Pancreas (tissue), 10 donors: ENCODE measurements around the gene PTGDS. TPM values are rescaled to one million over a fixed set of nuclear protein-coding genes. Genes with fewer than 3 reads are reported as not detected.
A peak's percentile ranks its signal among the peaks of the same experiment; 100 is the strongest.

Experiments
- ATAC-seq, 4 donors: fragments of 200-7000 bp; cut with Tn5 transposase; one replicate each; pipeline versions ENCODE4 v1.8.0 to v1.9.1; 2020; ENCODE audit warnings: mild to moderate bottlenecking in 4 of 4, moderate library complexity in 4 of 4
- DNase-seq, 6 donors: peaks; one replicate each; pipeline ENCODE4 v3.0.0-alpha.2; 2020
- FAIRE-seq: peaks from 2 replicates; lab custom pipeline; 2012; peaks lifted over from hg19 to GRCh38; lab: Jason Lieb, UNC
- H3K27ac ChIP-seq, 4 donors: fragments of 200-600 bp; sonication (generic); 1 replicate in 3 of 4; 2 replicates in 1 of 4; pipeline versions ENCODE4 v1.5.0 to v1.8.0; 2020
- H3K27me3 ChIP-seq, 4 donors: fragments of 200-600 bp; one replicate each; pipeline ENCODE4 v1.8.0; 2021
- H3K36me3 ChIP-seq, 3 donors: fragments of 200-600 bp; sonication (generic) in 1 of 3; one replicate each; pipeline versions ENCODE4 v1.5.0 to v1.8.0; 2020 to 2021
- H3K4me1 ChIP-seq, 3 donors: fragments of 200-600 bp; one replicate each; pipeline ENCODE4 v1.8.0; 2021
- H3K4me3 ChIP-seq, 4 donors: fragments of 200-600 bp; sonication (generic) in 2 of 4; one replicate each; pipeline versions ENCODE4 v1.5.0 to v1.8.0; 2020 to 2021
- H3K9me3 ChIP-seq, 4 donors: fragments of 200-600 bp; one replicate each; pipeline ENCODE4 v1.8.0; 2021
- CTCF ChIP-seq, 4 donors: fragments of 200-600 bp; sonication (generic) in 3 of 4; IDR thresholded peaks; one replicate each; pipeline versions ENCODE4 v1.5.0 to v1.8.0; 2021; ENCODE audit warnings: antibody characterized with exemption in 4 of 4
- WGBS, 2 donors: extraction: QIAGEN DNeasy Blood & Tissue Kit; methylation state at CpG; one replicate each; pipeline ENCODE4 v1.1.7; 2013; 5-methylcytosine and 5-hydroxymethylcytosine counted together
- intact Hi-C, 3 donors: fragments of 100-400 bp; cut with DNase I; formaldehyde crosslinking; loops; one replicate each; pipeline versions ENCODE4 v1.11.1 to v1.14.2; 2022
- polyA plus RNA-seq, 2 donors: library from polyadenylated mRNA; stranded (reverse); fragments of 200-250 nt; gene quantifications; one replicate each; pipeline ENCODE4 v1.2.3, GENCODE V29; 2013
- total RNA-seq, 6 donors: library from RNA; stranded (reverse); fragmentation: NEBNext Ultra II Directional in 4 of 6; extraction: Animal tissue kit (Norgen Biotek cat#: 25700) in 4 of 6; gene quantifications; one replicate each; pipeline versions ENCODE4 v1.2.1 to v1.2.4, GENCODE V29; 2021 to 2023
- donor health status: healthy with polysubstance abuse.
- donor health status: DM: no; HTN: no; CAD: no; lungs with moderate emphysema.
- donor health status: DM: no; HTN: no; CAD: no.
- donor health status: control.
- donor health status: control.
- donor health status: Bipolar disorder and iron deficiency.
- donor health status: DM: yes; HTN: yes; CAD: no.
- donor health status: DM: no; HTN: no; CAD: no.
- donor health status: DM: no; HTN: no; CAD: no.
- donor health status: DM: yes; HTN: yes; CAD: no.

Gene PTGDS
- total RNA-seq (10 to 100 TPM in 4 of 6 donors, 1 to 10 TPM in 2; 5.7 to 42.7 (median 25.8) TPM), polyA plus RNA-seq (10 to 100 TPM; 35.0 to 49.1 TPM)

DNA sequence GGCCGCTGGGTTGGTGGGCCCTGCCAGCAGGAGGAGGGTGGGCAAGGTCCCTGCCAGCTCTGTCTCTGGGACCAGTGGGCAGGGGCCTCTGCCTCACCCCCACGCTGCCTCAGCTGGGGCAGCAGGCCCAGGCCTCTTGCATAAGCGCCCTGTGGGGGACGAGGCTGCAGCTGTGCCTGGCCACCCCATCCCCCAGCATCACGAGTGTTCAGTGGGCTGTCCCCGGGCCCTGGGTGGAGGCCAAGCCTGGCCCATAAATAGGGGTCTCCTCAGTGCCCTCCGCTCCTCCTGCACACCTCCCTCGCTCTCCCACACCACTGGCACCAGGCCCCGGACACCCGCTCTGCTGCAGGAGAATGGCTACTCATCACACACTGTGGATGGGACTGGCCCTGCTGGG is at the start of gene PTGDS:
Gene PTGDS (plus strand): TSS at position 282 of the 400 bp plus-strand sequence. CDS start 75 bp downstream, at position 357.
- H3K4me1 ChIP-seq = no peaks in the 10 kb centered on the region
- WGBS, 2 donors = 84 to 86% methylated on average over 10 of the region's 10 CpGs
- DNase-seq = no peak
- intact Hi-C loops = no loop called here
- peak within 1 kb of the TSS in 3 of 4 donors; percentile 8 to 41 (median 38) for H3K4me3 ChIP-seq
- H3K27me3 ChIP-seq = no peaks in the 10 kb centered on the region
- H3K9me3 ChIP-seq = no peaks in the 10 kb centered on the region
- no peak for TF ChIP-seq CTCF (IDR thresholded peaks at IDR 0.05)
- no peak for FAIRE-seq
- no peaks in the 10 kb centered on the region for H3K36me3 ChIP-seq
- ATAC-seq = peak in 1 of 4 donors; percentile 15
- no peak within 1 kb of the TSS for H3K27ac ChIP-seq

- FAIRE-seq = no peak
- intact Hi-C loops = no loop called here
These were observed 48.7 kb upstream of the PTGDS start for GRCh38 chr9:136928591-136928990.

DNA sequence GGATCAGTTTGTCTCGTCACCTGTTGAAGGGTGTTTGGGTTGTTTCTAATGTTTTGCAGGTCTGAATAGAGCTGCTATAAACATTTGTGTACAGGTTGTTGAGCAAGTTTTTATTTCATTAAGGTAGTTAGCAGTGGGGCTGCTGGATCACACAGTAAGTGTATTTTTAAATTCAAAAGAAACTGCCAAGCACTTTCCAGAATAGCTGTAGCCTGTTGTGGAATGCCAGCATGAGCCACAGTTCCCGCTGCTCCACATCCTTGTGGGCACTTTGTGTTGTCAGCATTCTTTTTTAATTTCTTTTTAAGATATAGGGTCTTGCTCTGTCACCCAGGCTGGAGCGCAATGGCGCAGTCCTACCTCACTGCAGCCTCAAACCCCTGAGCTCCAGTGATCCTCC is 47.3 kb upstream of the PTGDS start:
- TF ChIP-seq CTCF (IDR thresholded peaks at IDR 0.05) = no peak
- Histone ChIP-seq H3K4me3 (no peak overlapping the region), H3K27me3 (no peaks in the 10 kb centered on the region), H3K27ac (no peak overlapping the region), H3K9me3 (no peaks in the 10 kb centered on the region), H3K4me1 (no peaks in the 10 kb centered on the region), H3K36me3 (peaks cover 0 to 6% (median 0%) of the 10 kb centered on the region in 3 donors)
- DNase-seq = no peak
- WGBS, 2 donors = 98% methylated on average over 4 of the region's 4 CpGs
- intact Hi-C loops = no loop called here
- FAIRE-seq = no peak
- ATAC-seq = no peak

More at GRCh38 chr9:136928591-136928990, 48.7 kb upstream of the PTGDS start:
- no peak overlapping the region for H3K4me3 ChIP-seq
- H3K9me3 ChIP-seq = no peaks in the 10 kb centered on the region
- no peak overlapping the region for H3K27ac ChIP-seq
- H3K36me3 ChIP-seq = peaks cover 0 to 6% (median 0%) of the 10 kb centered on the region in 3 donors
- no peaks in the 10 kb centered on the region for H3K4me1 ChIP-seq
- TF ChIP-seq CTCF (IDR thresholded peaks at IDR 0.05) = no peak
- DNase-seq (no peak), ATAC-seq (peak in 1 of 4 donors; percentile 9)
- WGBS, 2 donors = 86 to 87% methylated on average over 9 of the region's 9 CpGs
- H3K27me3 ChIP-seq = no peaks in the 10 kb centered on the region

DNA sequence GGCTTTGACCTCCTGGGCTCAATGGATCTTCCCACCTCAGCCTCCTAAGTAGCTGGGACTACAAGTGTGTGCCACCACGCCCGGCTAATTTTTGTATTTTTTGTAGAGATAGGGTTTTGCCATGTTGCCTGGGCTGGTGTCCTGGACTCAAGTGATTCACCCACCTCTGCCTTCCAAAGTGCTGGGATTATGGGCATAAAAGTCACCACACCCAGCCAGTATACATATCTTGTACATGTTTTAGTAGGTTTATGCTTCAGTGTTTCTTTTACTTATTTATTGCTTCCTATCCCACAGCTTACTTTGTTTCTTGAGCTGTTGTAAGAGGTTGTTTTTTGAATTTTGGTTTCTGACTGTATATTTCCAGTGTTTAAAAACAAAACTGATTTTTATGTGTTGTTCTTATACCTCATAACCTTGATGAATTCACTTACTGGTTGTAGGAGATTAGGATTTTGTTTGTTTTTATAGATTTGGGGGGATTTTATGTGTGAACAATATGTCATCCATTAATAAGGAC is 45.6 kb upstream of the PTGDS start:
- intact Hi-C loops = no loop called here
- WGBS, 2 donors = 96 to 100% methylated on average over 2 of the region's 2 CpGs
- Histone ChIP-seq H3K4me1 (no peaks in the 10 kb centered on the region), H3K27ac (no peak overlapping the region), H3K36me3 (no peaks in the 10 kb centered on the region), H3K9me3 (no peaks in the 10 kb centered on the region), H3K4me3 (no peak overlapping the region), H3K27me3 (no peaks in the 10 kb centered on the region)
- DNase-seq (no peak), FAIRE-seq (no peak), ATAC-seq (no peak)
- TF ChIP-seq CTCF (IDR thresholded peaks at IDR 0.05) = no peak

DNA sequence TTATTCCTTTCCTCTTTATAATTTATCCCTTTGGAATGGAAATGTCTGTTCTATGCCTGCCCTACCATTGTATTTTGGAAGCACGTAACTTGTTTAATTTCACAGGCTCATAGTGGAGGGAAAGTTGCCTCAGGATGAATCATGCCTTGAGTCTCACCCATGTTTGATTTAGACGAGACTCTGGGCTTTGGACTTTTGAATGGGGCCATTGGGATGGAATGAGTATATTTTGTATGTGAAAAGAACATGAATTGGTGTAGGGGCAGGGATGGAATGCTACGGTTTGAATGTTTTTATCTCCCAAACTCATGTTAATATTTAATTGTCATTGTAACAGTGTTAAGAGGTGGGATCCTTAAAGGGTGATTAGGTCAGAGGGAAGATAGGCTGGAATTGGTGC is 43.0 kb upstream of the PTGDS start:
- H3K4me3 ChIP-seq = no peak overlapping the region
- no peak for DNase-seq
- intact Hi-C loops = no loop called here
- 86 to 92% methylated on average over 3 of the region's 3 CpGs for WGBS, 2 donors
- H3K27me3 ChIP-seq = no peaks in the 10 kb centered on the region
- H3K9me3 ChIP-seq = no peaks in the 10 kb centered on the region
- H3K27ac ChIP-seq = no peak overlapping the region
- FAIRE-seq = no peak
- ATAC-seq = no peak
- no peaks in the 10 kb centered on the region for H3K36me3 ChIP-seq
- TF ChIP-seq CTCF (IDR thresholded peaks at IDR 0.05) = no peak
- no peaks in the 10 kb centered on the region for H3K4me1 ChIP-seq
